DMS153 treated with DMSO at 0.1 percent for 48 hours (cell line): Measurements from ENCODE around the gene PHACTR1.
A peak's percentile ranks its signal among the peaks of the same experiment; 100 is the strongest.
"Not testable (repeated sequence)": the region's sequence is repeated elsewhere in the genome, so short reads cannot be mapped to it uniquely, and the experiment has no call there.

Experiments
- DNase-seq: peaks from one replicate; lab custom pipeline; 2025; ENCODE audit not compliant: unreplicated experiment; lab: John Stamatoyannopoulos, UW

Gene PHACTR1

DNA sequence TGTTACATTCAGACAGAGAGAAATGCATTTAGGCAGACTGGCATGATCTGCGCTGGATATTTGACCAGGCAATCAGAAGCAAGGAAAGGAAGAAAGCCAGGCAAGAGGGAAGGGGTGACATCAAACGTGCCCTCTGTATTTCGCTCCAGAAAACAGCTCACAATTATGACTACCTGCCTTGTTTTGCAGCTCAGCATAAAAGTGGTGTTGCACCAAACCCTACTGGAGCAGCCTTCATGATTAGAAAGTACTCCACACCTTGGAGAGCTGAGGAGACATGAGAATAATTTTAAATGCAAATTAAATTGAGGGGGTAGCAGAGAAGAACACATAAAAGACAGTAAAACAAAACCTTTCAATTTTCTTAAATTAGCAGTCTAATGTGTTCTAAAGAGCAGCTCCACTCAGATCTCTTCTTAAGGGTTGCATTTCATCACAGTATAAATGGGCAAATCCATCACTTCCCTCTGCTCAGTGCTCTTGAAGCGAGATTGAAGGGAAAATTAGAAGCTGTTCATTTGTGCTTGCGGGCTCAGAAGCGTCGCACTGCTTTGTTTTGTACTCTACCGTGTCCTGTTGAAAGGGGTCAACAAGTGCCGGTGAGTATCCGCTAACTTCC is at the start of gene PHACTR1:
Gene PHACTR1, plus strand, starts transcription at position 470 of the 619 bp plus-strand sequence.
- no peak for DNase-seq

DNA sequence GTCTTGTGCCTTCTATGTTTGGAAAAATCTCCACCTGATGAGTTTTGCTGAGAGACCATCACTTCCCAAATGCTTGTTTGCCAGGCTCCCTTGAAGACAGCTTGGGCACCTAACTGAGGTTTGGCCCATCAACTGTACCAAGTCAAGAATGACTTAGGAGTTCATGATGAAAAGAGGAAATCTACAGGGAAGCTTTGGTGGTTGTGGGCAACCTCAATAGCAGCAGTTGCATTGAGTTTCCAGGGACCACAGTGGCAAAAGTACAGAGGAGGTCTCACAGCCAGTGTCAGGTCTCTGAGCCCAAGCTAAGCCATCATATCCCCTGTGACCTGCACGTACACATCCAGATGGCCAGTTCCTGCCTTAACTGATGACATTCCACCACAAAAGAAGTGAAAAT is 49.7 kb upstream of the PHACTR1 start:
- no peak for DNase-seq

DNA sequence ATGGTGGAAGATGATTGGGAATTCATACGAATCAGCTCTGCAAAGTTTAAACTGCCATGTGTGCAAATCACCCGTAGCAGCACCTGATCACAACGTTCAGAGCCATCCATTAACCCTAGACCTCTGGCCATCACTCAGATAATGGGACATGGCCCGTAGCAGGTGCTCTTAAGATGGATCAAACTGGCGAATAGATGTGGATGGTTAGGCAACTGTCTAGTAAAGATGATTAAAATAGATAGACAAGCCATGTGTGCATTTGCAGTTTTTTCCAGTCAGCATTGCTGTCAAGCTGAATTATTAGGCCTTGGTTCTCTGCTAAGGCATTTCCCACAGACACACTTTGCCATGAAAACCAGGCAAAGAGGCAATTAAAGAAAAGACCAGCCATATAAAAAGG is 40.6 kb upstream of the PHACTR1 start:
- DNase-seq = no peak

DNA sequence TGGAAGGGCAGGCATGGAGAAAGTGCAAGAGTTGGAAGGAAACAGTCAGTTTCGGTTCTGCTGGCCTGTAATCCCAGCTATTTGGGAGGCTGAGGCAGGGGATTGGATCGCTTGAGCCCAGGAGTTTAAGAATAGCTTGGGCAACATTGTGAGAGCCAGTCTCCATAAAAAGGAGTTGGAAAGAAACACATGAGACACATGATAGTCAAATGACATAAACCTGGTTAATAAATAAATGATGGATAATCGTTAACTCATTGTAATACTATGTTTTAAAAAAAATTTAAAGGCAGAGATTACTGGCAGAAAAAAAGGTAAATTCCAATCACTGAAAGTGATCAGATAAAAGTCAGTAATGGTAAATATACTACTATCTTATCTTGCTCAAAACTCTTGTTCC is 37.2 kb upstream of the PHACTR1 start:
- no peak for DNase-seq

DNA sequence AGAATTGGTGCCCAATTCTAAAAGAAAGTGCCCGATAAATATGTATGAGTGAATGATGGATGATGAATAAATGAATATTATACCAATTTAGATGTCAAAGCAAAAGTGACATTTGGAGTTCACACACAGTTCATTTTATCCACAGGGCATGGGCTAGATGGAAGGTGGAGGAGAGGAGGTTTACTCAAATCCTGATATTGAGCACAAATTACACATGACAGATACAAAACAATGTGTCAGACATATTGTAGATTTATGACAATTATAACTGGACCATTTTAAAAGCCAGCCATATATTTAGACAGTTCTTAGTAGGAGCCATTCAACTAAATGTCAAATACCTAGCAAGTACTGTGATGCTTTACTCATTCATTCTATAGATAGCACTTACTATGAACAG is 23.4 kb upstream of the PHACTR1 start:
- DNase-seq = no peak

DNA sequence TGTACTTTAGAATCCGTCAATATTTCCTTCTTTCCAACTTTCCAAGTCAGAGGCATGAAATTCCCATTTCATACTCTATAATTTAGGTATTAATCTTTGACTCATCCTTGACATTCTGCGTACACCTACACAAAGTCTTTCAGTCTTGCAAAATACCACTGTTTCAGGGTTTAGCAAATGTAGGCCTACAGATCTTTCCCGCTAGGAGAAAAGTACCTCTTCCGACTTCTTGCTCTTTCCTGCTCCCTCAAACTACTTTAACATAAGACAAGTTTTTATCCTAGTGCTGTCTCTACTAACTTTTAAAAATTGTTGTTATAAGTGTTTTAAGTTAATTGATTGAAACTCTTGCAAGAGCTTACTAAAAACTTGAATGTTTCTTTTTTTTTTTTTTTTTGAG is 18.3 kb upstream of the PHACTR1 start:
- no peak for DNase-seq

DNA sequence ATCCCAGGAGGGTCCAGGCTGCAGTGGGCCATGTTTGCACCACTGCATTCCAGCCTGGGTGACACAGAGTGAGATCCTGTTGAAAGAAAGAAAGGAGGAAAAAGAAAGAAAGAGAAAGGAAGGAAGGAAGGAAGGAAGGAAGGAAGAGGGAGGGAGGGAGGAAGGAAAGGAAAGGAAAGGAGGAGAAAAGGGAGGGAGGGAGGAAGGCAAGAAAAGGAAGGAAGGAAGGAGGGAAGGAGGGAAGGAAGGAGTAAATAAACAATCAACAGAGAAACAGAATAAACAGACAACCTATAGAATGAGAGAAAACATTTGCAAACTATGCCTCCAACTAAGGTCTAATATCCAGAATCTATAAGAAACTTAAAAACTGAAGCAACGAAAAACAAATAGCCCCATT is 11.6 kb upstream of the PHACTR1 start:
- no peak for DNase-seq

DNA sequence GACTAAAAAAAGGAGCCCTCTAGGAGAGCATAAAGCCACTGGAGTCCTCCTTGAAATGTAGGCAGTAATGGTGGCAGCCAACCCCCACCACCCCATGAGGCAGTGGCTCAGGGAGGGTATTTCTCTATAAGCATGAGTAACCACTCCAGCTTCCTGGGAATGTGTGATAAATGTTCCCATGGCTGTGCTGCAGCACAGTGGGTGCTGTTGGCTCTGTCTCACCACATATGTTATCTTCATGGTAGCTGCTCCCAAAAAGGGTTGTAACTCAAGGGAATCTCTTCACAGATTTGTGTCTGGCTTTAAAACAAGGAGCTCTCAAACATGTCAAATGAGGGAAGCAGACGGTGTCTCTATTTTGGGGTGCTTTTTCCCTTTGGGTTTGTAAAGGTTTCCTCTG is 7.5 kb upstream of the PHACTR1 start:
- no peak for DNase-seq

DNA sequence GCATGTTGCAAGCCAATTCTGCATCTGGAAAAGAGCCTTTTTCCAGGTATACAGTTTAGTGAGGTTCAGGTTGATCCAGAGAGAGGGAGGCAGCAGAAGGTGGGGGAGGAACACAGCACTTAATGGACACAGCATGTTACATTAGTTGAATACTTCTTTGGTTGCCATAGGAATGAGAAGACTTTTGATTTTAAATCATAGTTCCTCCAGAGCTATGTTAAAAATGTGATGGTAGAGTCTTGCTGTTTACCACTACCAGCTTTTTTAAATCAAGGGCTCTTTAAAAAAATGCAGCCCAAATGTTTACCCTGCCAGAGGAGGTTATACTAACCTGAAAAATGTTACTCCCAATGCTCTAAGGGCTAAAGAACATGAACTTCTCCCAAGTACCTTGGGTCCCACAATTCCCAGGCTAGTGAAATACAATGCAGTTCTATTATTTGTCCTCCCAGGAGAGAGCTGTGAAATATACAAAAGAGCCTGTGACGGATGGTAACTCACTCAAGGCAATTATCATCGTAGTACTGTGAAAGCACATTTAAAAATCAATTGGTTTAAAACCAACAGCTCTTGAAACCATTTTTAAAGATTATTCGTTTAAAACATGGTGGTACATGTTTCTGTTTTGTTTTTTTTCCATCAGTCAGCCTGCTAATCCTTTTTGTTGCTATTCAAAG is 6.9 kb upstream of the PHACTR1 start:
- DNase-seq = no peak

DNA sequence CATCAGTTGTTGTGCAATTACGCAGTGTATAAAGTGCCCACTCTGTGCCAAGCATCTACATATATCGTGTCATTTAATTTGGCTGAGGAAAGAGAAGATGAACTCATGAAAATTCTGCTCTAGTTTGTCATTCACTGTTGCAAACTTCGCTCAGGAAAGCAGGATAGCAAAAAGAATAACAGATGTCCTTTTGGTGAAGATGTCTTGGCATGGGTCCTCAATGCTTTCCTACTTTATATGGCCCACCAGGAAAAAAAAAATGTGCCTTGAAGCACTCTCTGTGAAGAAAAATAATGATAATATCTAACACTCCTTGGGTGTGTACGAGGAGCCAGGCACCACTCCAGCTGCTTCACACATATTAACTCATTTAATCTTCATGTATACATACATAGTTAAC is 5.6 kb upstream of the PHACTR1 start:
- no peak for DNase-seq

DNA sequence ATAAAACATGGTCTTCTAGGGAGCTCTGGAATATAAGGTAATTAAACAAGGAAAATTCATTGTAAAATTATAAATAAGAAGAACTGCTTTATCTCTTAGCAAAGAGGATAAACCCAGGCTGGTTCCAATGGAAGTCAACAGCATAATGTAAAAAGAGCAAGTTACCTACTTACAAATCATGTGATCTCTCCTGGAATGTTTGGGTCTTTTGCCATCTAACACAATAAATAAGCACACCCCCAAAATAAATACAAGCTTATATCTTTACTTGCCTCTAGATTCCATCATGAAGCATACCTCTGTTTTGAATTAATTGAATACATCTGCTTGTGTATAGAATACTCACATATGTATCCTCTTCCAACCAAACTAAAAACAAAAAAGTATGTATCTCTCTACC is 2.5 kb upstream of the PHACTR1 start:
- no peak for DNase-seq

DNA sequence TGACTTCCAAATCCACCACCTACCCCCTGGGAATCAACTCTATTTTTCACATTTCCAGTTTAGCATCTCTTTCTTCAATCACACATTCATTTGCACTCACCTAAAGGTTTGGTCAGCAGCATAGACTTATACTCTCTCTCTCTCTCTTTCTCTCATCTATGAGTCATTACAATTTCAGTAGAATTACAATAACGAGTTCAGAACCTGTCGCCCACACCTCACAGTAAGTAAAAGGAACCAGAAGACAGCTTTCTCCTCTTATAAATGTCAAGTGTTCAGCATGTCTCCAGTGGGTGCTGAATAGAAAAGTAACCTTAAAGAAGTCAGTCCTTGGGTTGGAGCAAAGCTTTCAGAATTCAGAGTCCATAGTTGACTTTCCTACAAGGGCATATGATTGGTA is 1.1 kb upstream of the PHACTR1 start:
- no peak for DNase-seq

DNA sequence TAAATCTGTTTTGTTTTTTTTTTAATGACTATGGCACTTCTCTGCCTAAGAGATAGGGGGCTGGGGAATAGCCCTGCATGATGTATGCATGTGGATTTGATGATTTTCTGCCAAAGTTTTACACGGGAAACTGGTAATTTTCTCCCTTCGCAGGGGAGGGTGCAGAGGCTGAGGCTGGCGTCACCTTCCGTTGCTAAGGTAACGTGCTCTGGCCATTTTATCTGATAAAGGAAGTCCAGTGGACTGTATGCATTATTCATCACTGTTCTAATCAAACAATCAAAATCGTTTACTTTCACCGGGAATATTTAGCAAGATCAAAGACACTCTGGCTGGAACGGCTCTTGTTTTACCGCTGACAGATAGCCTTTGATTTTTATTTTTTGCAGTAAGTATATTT is 789 bp downstream of the PHACTR1 start:
- no peak for DNase-seq

DNA sequence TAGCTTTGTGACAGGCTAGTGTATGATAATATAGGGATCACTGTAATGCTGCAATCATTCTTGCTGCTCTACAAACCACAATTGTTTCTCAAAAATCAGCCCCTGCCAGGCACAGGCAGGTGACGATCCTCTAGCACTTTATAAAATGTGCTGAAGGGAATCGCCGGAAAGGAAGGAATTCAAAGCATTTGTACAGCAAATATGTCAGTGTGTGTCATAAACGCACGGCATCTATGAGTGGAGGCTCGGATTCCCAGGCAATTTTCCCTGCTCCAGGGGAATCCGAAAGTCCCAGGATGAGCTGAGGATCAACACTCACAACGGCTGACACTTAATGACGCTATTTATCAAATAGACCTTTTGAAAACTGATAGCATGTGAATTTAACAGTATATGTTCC is 1.4 kb downstream of the PHACTR1 start:
- no peak for DNase-seq

DNA sequence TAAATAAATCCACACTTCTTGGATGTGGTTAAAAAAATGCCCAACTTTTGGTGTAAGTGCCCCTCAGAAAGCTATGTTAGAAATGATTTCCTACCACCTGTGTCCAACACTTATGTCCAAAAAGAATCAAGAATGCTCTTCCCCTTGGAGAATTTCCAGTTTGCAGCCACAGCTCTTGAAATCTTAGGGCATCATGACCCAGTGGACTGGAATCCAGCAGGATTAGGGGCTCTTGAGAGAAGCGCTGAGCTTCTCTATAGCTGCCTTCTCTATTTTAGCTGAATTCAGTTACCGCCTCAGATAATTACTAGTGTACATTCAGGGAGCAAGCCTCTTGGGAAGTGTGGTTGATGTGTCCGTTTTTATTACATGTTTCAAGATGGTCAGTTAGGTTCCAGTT is 2.5 kb downstream of the PHACTR1 start:
- no peak for DNase-seq

DNA sequence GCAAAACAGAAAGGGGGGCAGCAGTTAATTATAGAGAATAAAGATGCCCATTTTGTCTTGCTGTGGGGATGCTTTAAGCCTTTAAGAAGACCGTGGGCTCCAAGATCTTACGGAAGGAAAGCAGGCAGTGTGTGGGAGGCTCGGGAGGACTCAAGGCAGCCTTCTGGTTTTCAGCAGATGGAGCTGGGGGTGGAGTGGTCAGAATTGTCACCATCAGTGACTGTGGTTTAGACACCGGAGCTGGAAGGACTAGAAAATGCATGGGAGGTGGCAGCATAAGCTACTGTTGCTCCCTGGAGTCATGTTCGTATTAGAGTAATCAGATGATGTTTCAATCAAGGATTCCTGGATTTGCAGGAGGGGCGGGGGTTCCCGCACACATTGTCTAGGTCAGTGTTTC is 3.7 kb downstream of the PHACTR1 start:
- no peak for DNase-seq

DNA sequence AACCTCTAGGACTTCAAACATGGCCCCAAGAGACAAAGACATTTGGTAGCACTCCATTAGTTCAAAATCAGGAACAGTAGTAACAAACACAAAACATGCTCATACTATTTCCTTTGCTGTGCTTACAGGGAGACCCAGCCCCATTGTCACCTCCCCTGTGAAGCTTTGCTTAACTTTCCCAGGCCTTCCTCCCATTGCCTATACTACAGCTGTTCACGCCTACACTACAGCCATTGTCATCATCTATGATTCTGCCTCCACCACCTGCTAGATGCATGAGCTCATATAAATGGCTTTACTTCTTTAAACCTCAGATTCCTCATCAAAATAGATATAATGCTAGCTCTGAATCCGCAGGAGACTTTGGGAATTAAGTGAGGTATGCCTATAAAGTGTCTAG is 8.7 kb downstream of the PHACTR1 start:
- no peak for DNase-seq

DNA sequence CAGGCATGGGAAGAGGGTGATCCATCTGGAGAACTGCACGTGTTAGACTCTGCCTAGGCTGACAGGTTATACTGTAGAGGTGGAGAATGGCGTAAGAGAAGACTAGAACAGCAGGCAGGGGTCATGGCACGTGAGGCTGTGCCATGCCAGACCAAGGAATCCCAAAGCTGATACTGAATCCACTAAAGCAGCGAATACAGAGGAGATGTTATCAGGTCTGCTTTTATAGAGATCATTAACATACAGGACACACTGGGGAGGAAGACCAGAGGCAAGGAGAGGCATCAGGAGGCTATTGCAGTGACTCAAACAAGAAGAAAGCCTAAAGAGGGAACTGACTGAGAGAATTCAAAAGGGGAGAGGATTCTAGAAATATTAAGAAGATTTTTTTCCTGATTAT is 12.9 kb downstream of the PHACTR1 start:
- DNase-seq = no peak

DNA sequence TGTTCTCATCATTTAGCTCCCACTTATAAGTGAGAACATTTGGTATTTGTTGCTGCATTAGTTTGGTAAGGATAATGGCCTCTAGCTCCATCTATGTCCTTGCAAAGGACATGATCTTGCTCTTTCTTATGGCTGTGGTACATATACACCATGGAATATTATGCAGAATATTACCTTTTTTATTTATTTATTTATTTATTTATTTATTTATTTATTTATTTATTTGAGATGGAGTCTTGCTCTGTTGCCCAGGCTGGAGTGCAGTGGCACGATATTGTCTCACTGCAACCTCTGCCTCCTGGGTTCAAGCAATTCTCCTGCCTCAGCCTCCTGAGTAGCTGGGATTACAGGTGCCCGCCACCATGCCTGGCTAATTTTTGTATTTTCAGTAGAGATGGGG is 14.2 kb downstream of the PHACTR1 start:
- not testable (repeated sequence) for DNase-seq

DNA sequence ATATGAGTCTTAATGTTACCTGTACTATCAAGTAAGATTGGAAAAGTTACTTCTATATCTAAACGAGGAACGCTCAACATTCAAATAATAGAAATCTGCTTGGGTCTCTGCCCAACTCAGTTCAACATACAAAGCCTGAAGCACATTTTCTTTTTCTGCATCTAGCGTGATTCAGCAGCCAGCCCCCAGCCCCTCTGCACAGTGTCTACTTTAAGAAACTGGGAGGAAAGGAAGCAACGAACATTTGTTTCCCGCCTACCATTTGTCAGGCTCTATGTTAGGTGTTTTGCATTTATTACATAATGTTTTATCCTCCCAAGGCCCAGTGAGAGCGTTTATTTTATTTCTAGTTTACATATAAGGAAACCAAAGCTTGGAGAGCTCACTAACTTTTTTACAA is 17.3 kb downstream of the PHACTR1 start:
- DNase-seq = no peak

DNA sequence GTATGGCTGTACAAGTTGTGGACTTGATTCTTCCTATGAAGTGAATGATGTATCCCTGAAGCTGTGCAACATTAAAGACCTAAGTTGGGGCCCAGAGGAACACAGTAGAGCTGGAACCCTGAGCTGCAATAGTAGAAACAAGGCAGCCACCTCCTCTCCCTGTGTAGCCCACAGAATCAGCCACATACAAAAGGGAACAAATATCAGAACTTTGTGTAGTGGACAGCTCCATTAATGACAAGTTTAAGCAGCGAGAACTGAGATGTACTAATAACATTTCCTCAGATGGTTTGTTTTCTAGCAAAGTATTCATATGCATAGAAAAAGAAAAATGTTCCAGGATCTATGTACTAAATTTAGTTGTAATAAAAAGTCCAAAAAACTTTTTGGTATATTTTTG is 19.2 kb downstream of the PHACTR1 start:
- DNase-seq = no peak

DNA sequence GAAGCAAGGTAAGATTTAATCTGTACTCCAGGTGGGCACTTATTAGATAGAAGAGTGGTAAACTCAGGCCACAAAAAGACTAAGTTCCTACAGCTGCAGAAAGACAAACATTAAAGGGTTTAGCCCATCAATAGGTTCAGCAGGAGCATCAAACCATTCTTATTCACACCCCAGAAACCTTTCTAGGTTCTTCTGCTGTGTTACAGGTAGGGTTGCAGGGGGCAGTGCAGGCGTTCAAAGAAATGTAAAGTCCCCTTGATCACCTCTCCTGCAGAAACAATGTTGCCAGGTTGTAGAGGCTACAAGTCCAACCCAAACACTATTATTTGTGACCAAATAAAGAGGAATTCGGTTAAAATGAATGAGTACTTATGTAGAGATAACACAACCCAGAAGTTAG is 31.8 kb downstream of the PHACTR1 start:
- DNase-seq = no peak

DNA sequence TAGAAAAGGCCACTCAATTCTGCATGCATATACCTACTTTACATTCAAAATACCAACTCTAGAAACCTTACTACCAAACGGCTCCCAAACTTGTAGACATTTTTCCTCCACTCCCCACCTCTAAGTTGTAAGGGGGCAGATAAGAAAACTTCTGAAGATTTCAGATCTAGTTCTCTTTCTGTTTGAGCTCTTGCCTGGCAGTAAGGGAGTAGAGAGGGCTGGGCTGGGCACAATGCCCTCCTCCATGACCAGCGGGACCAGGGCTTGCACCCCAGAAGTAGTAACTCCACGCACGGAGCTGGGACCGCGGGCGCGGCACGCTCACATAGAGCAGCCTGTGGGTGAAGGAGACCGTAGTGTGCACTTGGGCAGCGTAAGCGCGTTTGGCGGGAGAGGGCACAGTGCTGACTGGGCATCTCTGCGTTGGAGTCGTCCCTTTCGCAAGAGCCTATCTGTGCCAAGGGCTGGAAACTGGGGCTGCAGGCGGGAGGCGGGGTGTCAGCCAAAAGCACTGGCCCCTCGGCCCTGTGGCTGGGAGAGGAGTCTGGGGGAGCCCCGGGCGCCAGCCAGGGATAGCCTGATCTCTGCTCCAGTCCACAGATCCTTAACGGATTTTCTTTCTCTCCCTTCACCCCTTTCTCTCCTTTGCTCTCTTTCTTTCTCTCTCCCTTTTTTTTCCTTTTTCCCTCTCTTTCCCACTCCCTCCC is 32.4 kb downstream of the PHACTR1 start:
- DNase-seq = peak; percentile 3
